HepG2 (cell line): ENCODE data around the gene SCFD2. TPM values are rescaled to one million over a fixed set of nuclear protein-coding genes. Genes with fewer than 3 reads are reported as not detected.

Source experiments
- CREM ChIP-seq, 2 experiments: sonication (generic) in 1 of 2; formaldehyde crosslinking in 1 of 2; IDR thresholded peaks; 2 replicates each; pipeline versions ENCODE4 v1.4.0 to v1.6.1; 2016 to 2020; ENCODE audit warnings: antibody characterized with exemption in 1 of 2, mild to moderate bottlenecking in 1 of 2, missing genetic modification reagents in 1 of 2
- GABPB1 ChIP-seq: IDR thresholded peaks from 2 replicates; pipeline ENCODE4 v1.6.1; 2016; ENCODE audit warnings: mild to moderate bottlenecking, missing genetic modification reagents, moderate library complexity, missing compliant biosample characterization
- GFI1 ChIP-seq: sonication (generic); formaldehyde crosslinking; IDR thresholded peaks from 2 replicates; pipeline ENCODE4 v1.5.0; 2020; ENCODE audit warnings: missing genetic modification reagents, mild to moderate bottlenecking, borderline replicate concordance
- HMG20A ChIP-seq: IDR thresholded peaks from 2 replicates; pipeline ENCODE4 v1.6.1; 2016; ENCODE audit warnings: borderline replicate concordance
- HNF4A ChIP-seq: sonication (generic); formaldehyde crosslinking; IDR thresholded peaks from 2 replicates; pipeline ENCODE4 v1.4.0; 2020; ENCODE audit warnings: missing genetic modification reagents
- MTA1 ChIP-seq: sonication (generic); formaldehyde crosslinking; IDR thresholded peaks from 2 replicates; pipeline ENCODE4 v1.4.0; 2020; ENCODE audit warnings: missing genetic modification reagents, mild to moderate bottlenecking, borderline replicate concordance
- NR2F1 ChIP-seq, 2 experiments: fragments of 450-650 bp in 1 of 2; formaldehyde crosslinking in 1 of 2; IDR thresholded peaks; 2 replicates each; pipeline versions ENCODE4 v1.5.0 to v1.6.1; 2016 to 2020; ENCODE audit warnings: mild to moderate bottlenecking in 1 of 2, missing compliant biosample characterization in 1 of 2, missing genetic modification reagents in 1 of 2, moderate library complexity in 1 of 2
- POGZ ChIP-seq: sonication (generic); formaldehyde crosslinking; IDR thresholded peaks from 2 replicates; pipeline ENCODE4 v1.4.0; 2020; ENCODE audit warnings: mild to moderate bottlenecking, missing genetic modification reagents
- SMAD3 ChIP-seq: sonication (generic); formaldehyde crosslinking; IDR thresholded peaks from 2 replicates; pipeline ENCODE4 v1.4.0; 2020; ENCODE audit warnings: missing genetic modification reagents
- SOX13 ChIP-seq, 3 experiments: fragments of 450-650 bp in 1 of 3; sonication (generic) in 1 of 3; formaldehyde crosslinking in 1 of 3; IDR thresholded peaks in 2 of 3; conservative IDR thresholded peaks in 1 of 3; 2 replicates each; pipeline versions ENCODE4 v1.5.0 to v1.6.1; 2016 to 2020; ENCODE audit warnings: antibody characterized with exemption in 1 of 3, mild to moderate bottlenecking in 1 of 3, missing compliant biosample characterization in 1 of 3, missing genetic modification reagents in 1 of 3, moderate library complexity in 1 of 3
- ZNF292 ChIP-seq: sonication (generic); formaldehyde crosslinking; IDR thresholded peaks from 2 replicates; pipeline ENCODE4 v1.8.1; 2022; ENCODE audit warnings: mild to moderate bottlenecking, low read depth, missing genetic modification reagents, borderline replicate concordance
- ZNF441 ChIP-seq: sonication (generic); formaldehyde crosslinking; IDR thresholded peaks from 2 replicates; pipeline ENCODE4 v1.7.0; 2021; ENCODE audit warnings: missing genetic modification reagents, borderline replicate concordance
- ZNF543 ChIP-seq: sonication (generic); formaldehyde crosslinking; IDR thresholded peaks from 2 replicates; pipeline ENCODE4 v1.4.0; 2020; ENCODE audit warnings: mild to moderate bottlenecking, missing genetic modification reagents
- ZNF557 ChIP-seq: sonication (generic); formaldehyde crosslinking; IDR thresholded peaks from 2 replicates; pipeline ENCODE4 v1.4.0; 2020; ENCODE audit warnings: missing genetic modification reagents
- ZNF607 ChIP-seq: sonication (generic); formaldehyde crosslinking; IDR thresholded peaks from 2 replicates; pipeline ENCODE4 v1.5.1; 2020; ENCODE audit warnings: missing genetic modification reagents, mild to moderate bottlenecking, borderline replicate concordance
- polyA plus RNA-seq, 8 experiments: library from polyadenylated mRNA; depleted of rRNA in 3 of 8; stranded (reverse) in 7 of 8; unstranded in 1 of 8; fragments of >200 nt; fragmentation: Illumina TruSeq in 4 of 8; extraction: Trizol in 4 of 8; gene quantifications; 2 replicates each; pipeline versions ENCODE4 v1.2.1 to v1.2.3, GENCODE V29; 2011 to 2016; ENCODE audit warnings: low read depth in 4 of 8, missing spikeins in 1 of 8, mixed read lengths in 1 of 8; ENCODE audit not compliant: insufficient read depth in 1 of 8
- total RNA-seq, 5 experiments: library from RNA; depleted of rRNA; stranded (reverse); fragments of >200 nt; fragmentation: Illumina TruSeq; extraction: Trizol; gene quantifications; 2 replicates each; pipeline ENCODE4 v1.2.3, GENCODE V29; 2016; ENCODE audit warnings: low read depth in 1 of 5
- TF ChIP-seq, protein P1 (sequence below): sonication (generic); formaldehyde crosslinking; conservative IDR thresholded peaks from 2 replicates; pipeline ENCODE4 v1.4.0; 2020; ENCODE audit warnings: missing genetic modification reagents
- TF ChIP-seq, protein P2 (sequence below): sonication (generic); formaldehyde crosslinking; IDR thresholded peaks from 2 replicates; pipeline ENCODE4 v1.4.0; 2020; ENCODE audit warnings: missing genetic modification reagents
- TF ChIP-seq, protein P3 (sequence below): sonication (generic); formaldehyde crosslinking; IDR thresholded peaks from 2 replicates; pipeline ENCODE4 v1.5.1; 2020; ENCODE audit warnings: mild to moderate bottlenecking, missing genetic modification reagents, borderline replicate concordance

Gene SCFD2
- total and polyA plus RNA-seq, 2 of the 13 experiments (the other 11 are each of a cell fraction or from before 2014, with no cell fraction given), result 4.6 to 15.6 TPM

DNA sequence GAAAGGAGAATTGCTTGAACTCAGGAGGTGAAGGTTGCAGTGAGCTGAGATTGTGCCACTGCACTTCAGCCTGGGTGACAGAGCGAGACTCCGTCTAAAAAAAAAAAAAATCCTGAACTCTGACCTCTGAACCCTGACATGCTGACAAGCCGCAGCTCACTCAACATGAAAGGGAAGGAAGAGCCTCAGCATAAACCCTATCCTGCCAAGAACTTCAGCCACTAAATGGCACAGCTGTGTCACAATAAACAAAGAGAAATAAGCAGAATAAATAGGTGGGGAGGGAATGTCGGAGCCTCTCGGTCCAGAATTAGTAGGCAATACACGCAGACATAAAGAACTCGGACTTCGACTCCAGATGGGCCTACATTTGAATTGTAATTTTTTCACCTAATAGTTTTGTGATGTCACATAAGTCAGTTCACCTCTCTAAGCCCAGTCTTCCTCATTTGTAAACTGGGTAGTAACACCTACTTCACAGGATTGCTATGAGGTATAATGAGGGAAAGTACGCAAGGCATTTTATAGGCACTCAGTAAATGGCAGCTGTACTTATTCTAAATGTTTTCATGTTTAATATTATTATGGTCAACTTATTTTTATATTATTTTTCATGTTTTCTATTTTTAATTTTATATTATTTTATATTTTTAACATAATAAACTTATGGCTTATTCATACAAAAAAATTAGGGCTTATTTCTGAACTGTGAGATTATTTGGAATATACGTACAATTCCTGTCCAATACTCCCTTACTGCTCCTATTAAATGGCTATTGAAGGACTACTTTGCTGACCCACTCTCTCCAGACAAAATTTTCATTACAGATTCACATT, 243.4 kb downstream of the SCFD2 start (continued):
- TF ChIP-seq, protein P1, sequence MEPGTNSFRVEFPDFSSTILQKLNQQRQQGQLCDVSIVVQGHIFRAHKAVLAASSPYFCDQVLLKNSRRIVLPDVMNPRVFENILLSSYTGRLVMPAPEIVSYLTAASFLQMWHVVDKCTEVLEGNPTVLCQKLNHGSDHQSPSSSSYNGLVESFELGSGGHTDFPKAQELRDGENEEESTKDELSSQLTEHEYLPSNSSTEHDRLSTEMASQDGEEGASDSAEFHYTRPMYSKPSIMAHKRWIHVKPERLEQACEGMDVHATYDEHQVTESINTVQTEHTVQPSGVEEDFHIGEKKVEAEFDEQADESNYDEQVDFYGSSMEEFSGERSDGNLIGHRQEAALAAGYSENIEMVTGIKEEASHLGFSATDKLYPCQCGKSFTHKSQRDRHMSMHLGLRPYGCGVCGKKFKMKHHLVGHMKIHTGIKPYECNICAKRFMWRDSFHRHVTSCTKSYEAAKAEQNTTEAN (CRISPR knock-in tag), result no peak
- TF ChIP-seq SOX13 (IDR thresholded peaks at IDR 0.05) (0 out of 2 replicates have a peak, but pooled peaks have one; percentile 16), SOX13 (CRISPR knock-in tag; conservative IDR thresholded peaks at IDR 0.05 in 1 of 2, IDR thresholded peaks at IDR 0.05 in 1 of 2) (0 out of 4 replicates have a peak, but pooled peaks of 1 of the 2 experiments have one; percentile 31), ZNF441 (CRISPR knock-in tag) (peak; percentile 96), ZNF607 (0 out of 2 replicates have a peak, but pooled peaks have one; percentile 30), HNF4A (CRISPR knock-in tag) (peak; percentile 73), MTA1 (CRISPR knock-in tag) (no peak), NR2F1 (CRISPR knock-in tag; IDR thresholded peaks at IDR 0.05) (peak; percentile 72 to 80), ZNF543 (CRISPR knock-in tag) (no peak), SMAD3 (CRISPR knock-in tag) (no peak), ZNF292 (CRISPR knock-in tag) (peak; percentile 53; the same call in 1 of the 2 replicates), HMG20A (CRISPR knock-in tag) (0 out of 2 replicates have a peak, but pooled peaks have one; percentile 12), GABPB1 (CRISPR knock-in tag) (0 out of 2 replicates have a peak, but pooled peaks have one; percentile 5), ZNF557 (CRISPR knock-in tag) (no peak), POGZ (CRISPR knock-in tag) (peak; percentile 81), GFI1 (CRISPR knock-in tag) (peak; percentile 36; the same call in 1 of the 2 replicates), CREM (IDR thresholded peaks at IDR 0.05) (0 out of 2 replicates have a peak, but pooled peaks have one; percentile 23), CREM (CRISPR knock-in tag; IDR thresholded peaks at IDR 0.05) (no peak)
- TF ChIP-seq, protein P2, sequence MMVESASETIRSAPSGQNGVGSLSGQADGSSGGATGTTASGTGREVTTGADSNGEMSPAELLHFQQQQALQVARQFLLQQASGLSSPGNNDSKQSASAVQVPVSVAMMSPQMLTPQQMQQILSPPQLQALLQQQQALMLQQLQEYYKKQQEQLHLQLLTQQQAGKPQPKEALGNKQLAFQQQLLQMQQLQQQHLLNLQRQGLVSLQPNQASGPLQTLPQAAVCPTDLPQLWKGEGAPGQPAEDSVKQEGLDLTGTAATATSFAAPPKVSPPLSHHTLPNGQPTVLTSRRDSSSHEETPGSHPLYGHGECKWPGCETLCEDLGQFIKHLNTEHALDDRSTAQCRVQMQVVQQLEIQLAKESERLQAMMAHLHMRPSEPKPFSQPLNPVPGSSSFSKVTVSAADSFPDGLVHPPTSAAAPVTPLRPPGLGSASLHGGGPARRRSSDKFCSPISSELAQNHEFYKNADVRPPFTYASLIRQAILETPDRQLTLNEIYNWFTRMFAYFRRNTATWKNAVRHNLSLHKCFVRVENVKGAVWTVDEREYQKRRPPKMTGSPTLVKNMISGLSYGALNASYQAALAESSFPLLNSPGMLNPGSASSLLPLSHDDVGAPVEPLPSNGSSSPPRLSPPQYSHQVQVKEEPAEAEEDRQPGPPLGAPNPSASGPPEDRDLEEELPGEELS (CRISPR knock-in tag), result peak; percentile 73
- TF ChIP-seq, protein P3, sequence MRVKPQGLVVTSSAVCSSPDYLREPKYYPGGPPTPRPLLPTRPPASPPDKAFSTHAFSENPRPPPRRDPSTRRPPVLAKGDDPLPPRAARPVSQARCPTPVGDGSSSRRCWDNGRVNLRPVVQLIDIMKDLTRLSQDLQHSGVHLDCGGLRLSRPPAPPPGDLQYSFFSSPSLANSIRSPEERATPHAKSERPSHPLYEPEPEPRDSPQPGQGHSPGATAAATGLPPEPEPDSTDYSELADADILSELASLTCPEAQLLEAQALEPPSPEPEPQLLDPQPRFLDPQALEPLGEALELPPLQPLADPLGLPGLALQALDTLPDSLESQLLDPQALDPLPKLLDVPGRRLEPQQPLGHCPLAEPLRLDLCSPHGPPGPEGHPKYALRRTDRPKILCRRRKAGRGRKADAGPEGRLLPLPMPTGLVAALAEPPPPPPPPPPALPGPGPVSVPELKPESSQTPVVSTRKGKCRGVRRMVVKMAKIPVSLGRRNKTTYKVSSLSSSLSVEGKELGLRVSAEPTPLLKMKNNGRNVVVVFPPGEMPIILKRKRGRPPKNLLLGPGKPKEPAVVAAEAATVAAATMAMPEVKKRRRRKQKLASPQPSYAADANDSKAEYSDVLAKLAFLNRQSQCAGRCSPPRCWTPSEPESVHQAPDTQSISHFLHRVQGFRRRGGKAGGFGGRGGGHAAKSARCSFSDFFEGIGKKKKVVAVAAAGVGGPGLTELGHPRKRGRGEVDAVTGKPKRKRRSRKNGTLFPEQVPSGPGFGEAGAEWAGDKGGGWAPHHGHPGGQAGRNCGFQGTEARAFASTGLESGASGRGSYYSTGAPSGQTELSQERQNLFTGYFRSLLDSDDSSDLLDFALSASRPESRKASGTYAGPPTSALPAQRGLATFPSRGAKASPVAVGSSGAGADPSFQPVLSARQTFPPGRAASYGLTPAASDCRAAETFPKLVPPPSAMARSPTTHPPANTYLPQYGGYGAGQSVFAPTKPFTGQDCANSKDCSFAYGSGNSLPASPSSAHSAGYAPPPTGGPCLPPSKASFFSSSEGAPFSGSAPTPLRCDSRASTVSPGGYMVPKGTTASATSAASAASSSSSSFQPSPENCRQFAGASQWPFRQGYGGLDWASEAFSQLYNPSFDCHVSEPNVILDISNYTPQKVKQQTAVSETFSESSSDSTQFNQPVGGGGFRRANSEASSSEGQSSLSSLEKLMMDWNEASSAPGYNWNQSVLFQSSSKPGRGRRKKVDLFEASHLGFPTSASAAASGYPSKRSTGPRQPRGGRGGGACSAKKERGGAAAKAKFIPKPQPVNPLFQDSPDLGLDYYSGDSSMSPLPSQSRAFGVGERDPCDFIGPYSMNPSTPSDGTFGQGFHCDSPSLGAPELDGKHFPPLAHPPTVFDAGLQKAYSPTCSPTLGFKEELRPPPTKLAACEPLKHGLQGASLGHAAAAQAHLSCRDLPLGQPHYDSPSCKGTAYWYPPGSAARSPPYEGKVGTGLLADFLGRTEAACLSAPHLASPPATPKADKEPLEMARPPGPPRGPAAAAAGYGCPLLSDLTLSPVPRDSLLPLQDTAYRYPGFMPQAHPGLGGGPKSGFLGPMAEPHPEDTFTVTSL, result peak; percentile 57; the same call in 1 of the 2 replicates
